HCT116 (cell line): ENCODE measurements around the gene CSN1S1.

ENCODE experiments used
- EZH2 ChIP-seq: fragments of 200-600 bp; sonication (generic); IDR thresholded peaks from 2 replicates; pipeline ENCODE4 v1.6.1; 2017; ENCODE audit warnings: antibody characterized with exemption, mixed run types
- POLR2AphosphoS5 ChIP-seq: IDR thresholded peaks from 2 replicates; pipeline ENCODE4 v1.6.1; 2011; ENCODE audit warnings: mild to moderate bottlenecking, low read depth, low read length, moderate library complexity
- ZNF274 ChIP-seq: fragments of 200-500 bp; sonication (Bioruptor generic); IDR thresholded peaks from 2 replicates; pipeline ENCODE4 v1.6.1; 2014; ENCODE audit warnings: mild to moderate bottlenecking, low read depth, low read length, inconsistent platforms
- TF ChIP-seq, protein P1 (sequence below), 3 experiments: fragments of 200-600 bp in 1 of 3; sonication (generic) in 1 of 3; IDR thresholded peaks in 2 of 3; conservative IDR thresholded peaks in 1 of 3; 2 replicates each; pipeline ENCODE4 v1.5.1; 2012 to 2017; ENCODE audit warnings: low read depth in 2 of 3, low read length in 2 of 3, antibody characterized with exemption in 1 of 3, borderline replicate concordance in 1 of 3, control low read depth in 1 of 3, mild to moderate bottlenecking in 1 of 3, mixed read lengths in 1 of 3, mixed run types in 1 of 3, moderate library complexity in 1 of 3; ENCODE audit not compliant: insufficient read depth in 1 of 3

DNA sequence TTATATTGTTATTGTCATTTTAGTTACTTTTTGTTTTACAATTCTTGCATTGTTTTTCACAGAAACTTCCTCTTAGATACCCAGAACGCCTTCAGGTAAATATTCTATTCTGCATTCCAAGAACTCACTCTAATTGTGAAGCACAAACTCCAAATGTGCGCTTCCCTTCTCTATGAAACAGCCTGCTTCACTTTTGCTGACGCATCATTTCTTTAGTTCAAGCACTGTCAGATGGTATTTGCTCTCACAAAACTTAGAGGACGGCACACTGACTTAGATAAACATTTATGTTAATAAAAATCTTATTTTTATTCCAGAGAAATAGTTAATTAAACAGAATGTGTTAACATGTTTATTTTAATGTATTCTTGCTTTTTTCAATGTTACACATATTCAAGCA lies 3.3 kb downstream of the CSN1S1 start:
- no peak for TF ChIP-seq EZH2
- TF ChIP-seq POLR2AphosphoS5, result no peak
- TF ChIP-seq, protein P1, sequence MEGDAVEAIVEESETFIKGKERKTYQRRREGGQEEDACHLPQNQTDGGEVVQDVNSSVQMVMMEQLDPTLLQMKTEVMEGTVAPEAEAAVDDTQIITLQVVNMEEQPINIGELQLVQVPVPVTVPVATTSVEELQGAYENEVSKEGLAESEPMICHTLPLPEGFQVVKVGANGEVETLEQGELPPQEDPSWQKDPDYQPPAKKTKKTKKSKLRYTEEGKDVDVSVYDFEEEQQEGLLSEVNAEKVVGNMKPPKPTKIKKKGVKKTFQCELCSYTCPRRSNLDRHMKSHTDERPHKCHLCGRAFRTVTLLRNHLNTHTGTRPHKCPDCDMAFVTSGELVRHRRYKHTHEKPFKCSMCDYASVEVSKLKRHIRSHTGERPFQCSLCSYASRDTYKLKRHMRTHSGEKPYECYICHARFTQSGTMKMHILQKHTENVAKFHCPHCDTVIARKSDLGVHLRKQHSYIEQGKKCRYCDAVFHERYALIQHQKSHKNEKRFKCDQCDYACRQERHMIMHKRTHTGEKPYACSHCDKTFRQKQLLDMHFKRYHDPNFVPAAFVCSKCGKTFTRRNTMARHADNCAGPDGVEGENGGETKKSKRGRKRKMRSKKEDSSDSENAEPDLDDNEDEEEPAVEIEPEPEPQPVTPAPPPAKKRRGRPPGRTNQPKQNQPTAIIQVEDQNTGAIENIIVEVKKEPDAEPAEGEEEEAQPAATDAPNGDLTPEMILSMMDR (IDR thresholded peaks at IDR 0.05 in 2 of 3, conservative IDR thresholded peaks at IDR 0.05 in 1 of 3; ENCODE audit: borderline replicate concordance in 1 of 3, insufficient read depth in 1 of 3, low read depth in 2 of 3, low read length in 2 of 3), result no peak
- no peak for TF ChIP-seq ZNF274
